Measurements from ENCODE around the gene ERV3-1. TPM values are rescaled to one million over a fixed set of nuclear protein-coding genes. Genes with fewer than 3 reads are reported as not detected.

ERV3-1 gene
- total and polyA plus RNA-seq, 9 of the 15 experiments (the other 6 are each of a cell fraction or from before 2014, with no cell fraction given) = 10.2 to 30.0 (median 22.0) TPM

GRCh38 chr7:65001291-65001814, 5.1 kb downstream of the ERV3-1 start:
- CTCF ChIA-PET (ENCODE audit: low intra/inter-chr PET ratio) = no interaction called here
- intact Hi-C loops (cut with micrococcal nuclease) = no loop called here
- POLR2A ChIA-PET = interaction anchor here (0.6 kb wide), 1 partner anchor 110 kb away, joined by 3 read pairs; no protein-coding TSS in a partner anchor
- TF ChIP-seq HDAC3 (IDR thresholded peaks at IDR 0.05; ENCODE audit: borderline replicate concordance, partially characterized antibody) (no peak), ZFX (CRISPR knock-in tag; IDR thresholded peaks at IDR 0.05) (no peak), PREB (CRISPR knock-in tag; IDR thresholded peaks at IDR 0.05) (no peak), PHB (CRISPR knock-in tag; IDR thresholded peaks at IDR 0.05) (no peak), ZNF197 (CRISPR knock-in tag; IDR thresholded peaks at IDR 0.05; ENCODE audit: low read depth) (no peak), POLR2B (IDR thresholded peaks at IDR 0.05; ENCODE audit: low read depth, partially characterized antibody) (peak; percentile 14), PATZ1 (CRISPR knock-in tag; IDR thresholded peaks at IDR 0.05; ENCODE audit: borderline replicate concordance) (no peak), ZNF41 (CRISPR knock-in tag; conservative IDR thresholded peaks at IDR 0.05) (no peak), MEF2D (tag; conservative IDR thresholded peaks at IDR 0.05; ENCODE audit: low read depth) (peak; percentile 51; the same call in 1 of the 2 replicates), BACH1 (tag; IDR thresholded peaks at IDR 0.05) (no peak), ZNF655 (CRISPR knock-in tag; IDR thresholded peaks at IDR 0.05) (no peak)
- TF ChIP-seq, protein P1, sequence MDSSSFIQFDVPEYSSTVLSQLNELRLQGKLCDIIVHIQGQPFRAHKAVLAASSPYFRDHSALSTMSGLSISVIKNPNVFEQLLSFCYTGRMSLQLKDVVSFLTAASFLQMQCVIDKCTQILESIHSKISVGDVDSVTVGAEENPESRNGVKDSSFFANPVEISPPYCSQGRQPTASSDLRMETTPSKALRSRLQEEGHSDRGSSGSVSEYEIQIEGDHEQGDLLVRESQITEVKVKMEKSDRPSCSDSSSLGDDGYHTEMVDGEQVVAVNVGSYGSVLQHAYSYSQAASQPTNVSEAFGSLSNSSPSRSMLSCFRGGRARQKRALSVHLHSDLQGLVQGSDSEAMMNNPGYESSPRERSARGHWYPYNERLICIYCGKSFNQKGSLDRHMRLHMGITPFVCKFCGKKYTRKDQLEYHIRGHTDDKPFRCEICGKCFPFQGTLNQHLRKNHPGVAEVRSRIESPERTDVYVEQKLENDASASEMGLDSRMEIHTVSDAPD (CRISPR knock-in tag; IDR thresholded peaks at IDR 0.05) = no peak
- TF ChIP-seq, protein P2, sequence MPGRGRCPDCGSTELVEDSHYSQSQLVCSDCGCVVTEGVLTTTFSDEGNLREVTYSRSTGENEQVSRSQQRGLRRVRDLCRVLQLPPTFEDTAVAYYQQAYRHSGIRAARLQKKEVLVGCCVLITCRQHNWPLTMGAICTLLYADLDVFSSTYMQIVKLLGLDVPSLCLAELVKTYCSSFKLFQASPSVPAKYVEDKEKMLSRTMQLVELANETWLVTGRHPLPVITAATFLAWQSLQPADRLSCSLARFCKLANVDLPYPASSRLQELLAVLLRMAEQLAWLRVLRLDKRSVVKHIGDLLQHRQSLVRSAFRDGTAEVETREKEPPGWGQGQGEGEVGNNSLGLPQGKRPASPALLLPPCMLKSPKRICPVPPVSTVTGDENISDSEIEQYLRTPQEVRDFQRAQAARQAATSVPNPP (IDR thresholded peaks at IDR 0.05; ENCODE audit: borderline replicate concordance, insufficient read depth, insufficient read length) = no peak

More at GRCh38 chr7:65001291-65001814, 5.1 kb downstream of the ERV3-1 start:
- H3K9ac ChIP-seq (ENCODE audit: insufficient read depth in 1 of 2, low read depth in 2 of 2, low read length in 2 of 2) = no peak overlapping the region
- H3K9me1 ChIP-seq (ENCODE audit: control insufficient read depth, insufficient read depth, low read length) = no peaks in the 10 kb centered on the region
- 0% methylated on average over 1 of the region's 1 CpG for WGBS (ENCODE audit: insufficient coverage, low coverage, missing lambda C conversion rate)
- no peaks in the 10 kb centered on the region for H4K20me1 ChIP-seq (replicated peaks; ENCODE audit: control insufficient read depth, insufficient read depth, low read length)
- no TSS peak for BruUV-seq (replicated peaks)
- in situ Hi-C loops (cut with MboI) = no loop called here
- H2AFZ ChIP-seq (ENCODE audit: low read depth, low read length) = no peak overlapping the region
- H3K9me3 ChIP-seq (replicated peaks; ENCODE audit: control insufficient read depth, insufficient read depth, low read depth, low read length) = peaks cover 47% of the 10 kb centered on the region
- DNase-seq (ENCODE audit: extremely low read depth in 1 of 4, low spot score in 3 of 4) (no peak), FAIRE-seq (no peak), ATAC-seq (no peak)
- H3K27ac ChIP-seq (ENCODE audit: extremely low read depth, low read depth, low read length) = peak overlapping the region; percentile 52; the same call in 2 of the 3 replicates
- peaks cover 84% of the 10 kb centered on the region for H3K79me2 ChIP-seq (ENCODE audit: control insufficient read depth, insufficient read depth, low read length)
- no peaks in the 10 kb centered on the region for H3K27me3 ChIP-seq (ENCODE audit: control insufficient read depth in 2 of 2, insufficient read depth in 2 of 2, low read length in 2 of 2)
- peaks cover 31 to 47% of the 10 kb centered on the region in 2 experiments; a peak in 4 of 5 replicates for H3K4me1 ChIP-seq (replicated peaks in 1 of 2; ENCODE audit: control insufficient read depth in 2 of 2, insufficient read depth in 2 of 2, low read length in 2 of 2)
- peaks cover 54% of the 10 kb centered on the region for H3K36me3 ChIP-seq (ENCODE audit: control insufficient read depth, insufficient read depth, low read length)
- no peak overlapping the region for H3K4me3 ChIP-seq
- H3K4me2 ChIP-seq (ENCODE audit: insufficient read depth, low read length) = no peak overlapping the region

Measured in K562 (cell line).